Vagina (tissue), 2 donors: ENCODE results near the gene VPS4A. TPM values are rescaled to one million over a fixed set of nuclear protein-coding genes. Genes with fewer than 3 reads are reported as not detected.

Source experiments
- DNase-seq, 2 donors: peaks; one replicate each; pipeline ENCODE4 v3.0.0-alpha.2; 2017; ENCODE audit errors: extremely low spot score in 2 of 2
- H3K27ac ChIP-seq: fragments of 200-600 bp; sonication (generic); one replicate; pipeline ENCODE4 v1.5.1; 2019
- H3K27me3 ChIP-seq: fragments of 200-600 bp; sonication (generic); one replicate; pipeline ENCODE4 v1.5.1; 2019
- H3K36me3 ChIP-seq, 2 donors: fragments of 200-600 bp; sonication (generic); one replicate each; pipeline ENCODE4 v1.5.1; 2017 to 2019
- H3K4me1 ChIP-seq: fragments of 200-600 bp; sonication (generic); one replicate; pipeline ENCODE4 v1.5.1; 2019
- H3K4me3 ChIP-seq, 2 donors: fragments of 200-600 bp; sonication (generic); 1 replicate in 1 of 2; 2 replicates in 1 of 2; pipeline ENCODE4 v1.5.1; 2016 to 2019
- H3K9me3 ChIP-seq: fragments of 200-600 bp; sonication (generic); one replicate; pipeline ENCODE4 v1.5.1; 2019
- CTCF ChIP-seq, 3 experiments: fragments of 450-650 bp in 2 of 3; fragments of 200-600 bp in 1 of 3; sonication (generic) in 1 of 3; IDR thresholded peaks; one replicate each; pipeline ENCODE4 v1.5.1; 2017 to 2019; ENCODE audit warnings: antibody characterized with exemption in 3 of 3, mild to moderate bottlenecking in 2 of 3, moderate library complexity in 2 of 3
- POLR2A ChIP-seq, 2 donors: fragments of 450-650 bp; IDR thresholded peaks; one replicate each; pipeline ENCODE4 v1.6.1; 2017; ENCODE audit warnings: antibody characterized with exemption in 2 of 2, mild to moderate bottlenecking in 2 of 2, moderate library complexity in 2 of 2
- POLR2AphosphoS5 ChIP-seq, 2 donors: sonication (generic); formaldehyde crosslinking; IDR thresholded peaks; one replicate each; pipeline ENCODE4 v1.9.0; 2017; ENCODE audit warnings: antibody characterized with exemption in 2 of 2, mild to moderate bottlenecking in 2 of 2, low read depth in 1 of 2; ENCODE audit not compliant: insufficient read depth in 1 of 2
- intact Hi-C: fragments of 100-400 bp; cut with DNase I; formaldehyde crosslinking; loops from one replicate; pipeline ENCODE4 v1.15.1; 2023
- total RNA-seq: library from RNA; depleted of rRNA; stranded (reverse); fragments of >200 nt; gene quantifications from one replicate; pipeline ENCODE4 v1.2.3, GENCODE V29; 2016

The VPS4A gene
- total RNA-seq, 1 donor from 2014 or later = 27.7 TPM

GRCh38 chr16:69344171-69344570 lies 33.0 kb downstream of the VPS4A start:
- no peak for DNase-seq
- H3K36me3 ChIP-seq = peaks cover 0 to 21% of the 10 kb centered on the region in 2 donors
- H3K4me3 ChIP-seq = no peak overlapping the region
- intact Hi-C loops = no loop called here
- no peak overlapping the region for H3K27ac ChIP-seq
- no peak for TF ChIP-seq POLR2AphosphoS5 (IDR thresholded peaks at IDR 0.05; ENCODE audit: insufficient read depth in 1 of 2, low read depth in 1 of 2)
- no peak for TF ChIP-seq CTCF (IDR thresholded peaks at IDR 0.05)
- TF ChIP-seq POLR2A (IDR thresholded peaks at IDR 0.05) = no peak
- no peaks in the 10 kb centered on the region for H3K9me3 ChIP-seq
- H3K4me1 ChIP-seq = peaks cover 14% of the 10 kb centered on the region
- no peaks in the 10 kb centered on the region for H3K27me3 ChIP-seq

DNA sequence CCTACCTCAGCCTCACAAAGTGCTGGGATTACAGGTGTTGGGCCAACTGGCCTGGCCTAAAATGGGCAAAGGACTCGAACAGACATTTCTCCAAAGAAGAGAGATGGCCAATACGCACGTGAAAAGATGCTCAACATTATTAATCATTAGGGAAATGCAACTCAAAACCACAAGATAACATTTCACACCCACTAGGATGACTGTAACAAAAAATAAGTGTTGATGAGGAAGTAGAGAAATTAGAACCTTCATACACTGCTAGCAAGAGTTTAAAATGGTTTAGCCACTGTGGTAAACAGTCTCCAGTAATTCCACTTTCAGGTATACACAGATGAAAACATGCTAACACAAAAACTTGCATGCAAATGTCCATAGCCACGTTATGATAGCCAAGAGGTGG lies 34.8 kb downstream of the VPS4A start:
- H3K36me3 ChIP-seq = peaks cover 0 to 24% of the 10 kb centered on the region in 2 donors
- H3K9me3 ChIP-seq = no peaks in the 10 kb centered on the region
- TF ChIP-seq CTCF (IDR thresholded peaks at IDR 0.05) (no peak), POLR2AphosphoS5 (IDR thresholded peaks at IDR 0.05; ENCODE audit: insufficient read depth in 1 of 2, low read depth in 1 of 2) (no peak), POLR2A (IDR thresholded peaks at IDR 0.05) (no peak)
- DNase-seq = no peak
- no peaks in the 10 kb centered on the region for H3K27me3 ChIP-seq
- peaks cover 3% of the 10 kb centered on the region for H3K4me1 ChIP-seq
- H3K27ac ChIP-seq = no peak overlapping the region
- intact Hi-C loops = no loop called here
- no peak overlapping the region for H3K4me3 ChIP-seq

DNA sequence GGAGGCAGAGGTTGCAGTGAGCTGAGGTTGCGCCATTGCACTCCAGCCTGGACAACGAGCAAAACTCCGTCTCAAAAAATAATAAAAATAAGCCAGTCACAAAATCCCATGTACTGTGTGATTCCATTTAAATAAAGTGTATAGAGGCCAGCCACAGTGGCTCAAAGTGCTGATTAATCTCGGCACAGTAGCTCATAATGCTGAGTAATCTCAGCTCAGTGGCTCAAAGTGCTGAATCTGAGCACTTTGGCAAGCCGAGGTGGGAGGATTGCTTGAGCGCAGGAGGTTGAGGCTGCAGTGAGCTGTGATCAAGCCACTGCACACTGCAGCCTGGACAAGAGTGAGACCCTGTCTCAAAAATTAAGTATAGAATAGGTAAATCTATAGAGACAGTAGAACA lies 35.5 kb downstream of the VPS4A start:
- TF ChIP-seq CTCF (IDR thresholded peaks at IDR 0.05) (no peak), POLR2AphosphoS5 (IDR thresholded peaks at IDR 0.05; ENCODE audit: insufficient read depth in 1 of 2, low read depth in 1 of 2) (no peak), POLR2A (IDR thresholded peaks at IDR 0.05) (no peak)
- intact Hi-C loops = no loop called here
- peaks cover 0 to 19% of the 10 kb centered on the region in 2 donors for H3K36me3 ChIP-seq

GRCh38 chr16:69348222-69348621 lies 37.1 kb downstream of the VPS4A start:
- Histone ChIP-seq H3K9me3 (no peaks in the 10 kb centered on the region), H3K4me3 (no peak overlapping the region), H3K27me3 (no peaks in the 10 kb centered on the region), H3K4me1 (no peaks in the 10 kb centered on the region), H3K36me3 (peaks cover 0 to 6% of the 10 kb centered on the region in 2 donors), H3K27ac (no peak overlapping the region)
- TF ChIP-seq CTCF (IDR thresholded peaks at IDR 0.05) = no peak
- TF ChIP-seq POLR2A (IDR thresholded peaks at IDR 0.05) = no peak
- TF ChIP-seq POLR2AphosphoS5 (IDR thresholded peaks at IDR 0.05; ENCODE audit: insufficient read depth in 1 of 2, low read depth in 1 of 2) = no peak
- no peak for DNase-seq
- intact Hi-C loops = no loop called here

More for the DNA sequence above, 35.5 kb downstream of the VPS4A start:
- Histone ChIP-seq H3K27me3 (no peaks in the 10 kb centered on the region), H3K4me1 (no peaks in the 10 kb centered on the region), H3K27ac (no peak overlapping the region), H3K4me3 (no peak overlapping the region), H3K9me3 (no peaks in the 10 kb centered on the region)
- no peak for DNase-seq

DNA sequence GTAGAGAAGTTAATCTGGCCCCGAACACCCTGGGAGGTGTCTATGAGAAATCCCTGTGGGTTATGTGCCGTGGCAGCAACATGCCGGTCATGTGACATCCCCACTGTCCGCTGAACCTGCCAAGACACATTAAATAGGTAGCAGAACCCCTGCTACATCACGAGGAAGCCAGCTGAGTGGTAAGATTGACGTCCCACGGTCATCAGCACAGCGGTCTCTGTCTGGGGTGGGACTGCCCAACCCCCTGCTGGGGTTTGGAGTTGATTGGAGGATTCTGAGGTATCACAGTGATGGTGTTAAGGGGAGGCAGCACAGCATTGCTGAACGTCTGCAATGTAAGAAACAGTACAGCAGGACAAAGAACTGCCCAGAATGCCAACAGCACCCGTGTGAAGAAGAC lies 38.4 kb downstream of the VPS4A start:
- Histone ChIP-seq H3K4me1 (no peaks in the 10 kb centered on the region), H3K36me3 (peaks cover 0 to 3% of the 10 kb centered on the region in 2 donors), H3K9me3 (no peaks in the 10 kb centered on the region), H3K27ac (no peak overlapping the region), H3K27me3 (no peaks in the 10 kb centered on the region), H3K4me3 (no peak overlapping the region)
- intact Hi-C loops = no loop called here
- no peak for DNase-seq
- TF ChIP-seq POLR2A (IDR thresholded peaks at IDR 0.05) (no peak), POLR2AphosphoS5 (IDR thresholded peaks at IDR 0.05; ENCODE audit: insufficient read depth in 1 of 2, low read depth in 1 of 2) (no peak), CTCF (IDR thresholded peaks at IDR 0.05) (no peak)
